ENCODE measurements around the gene DEGS2.

Gene DEGS2

DNA sequence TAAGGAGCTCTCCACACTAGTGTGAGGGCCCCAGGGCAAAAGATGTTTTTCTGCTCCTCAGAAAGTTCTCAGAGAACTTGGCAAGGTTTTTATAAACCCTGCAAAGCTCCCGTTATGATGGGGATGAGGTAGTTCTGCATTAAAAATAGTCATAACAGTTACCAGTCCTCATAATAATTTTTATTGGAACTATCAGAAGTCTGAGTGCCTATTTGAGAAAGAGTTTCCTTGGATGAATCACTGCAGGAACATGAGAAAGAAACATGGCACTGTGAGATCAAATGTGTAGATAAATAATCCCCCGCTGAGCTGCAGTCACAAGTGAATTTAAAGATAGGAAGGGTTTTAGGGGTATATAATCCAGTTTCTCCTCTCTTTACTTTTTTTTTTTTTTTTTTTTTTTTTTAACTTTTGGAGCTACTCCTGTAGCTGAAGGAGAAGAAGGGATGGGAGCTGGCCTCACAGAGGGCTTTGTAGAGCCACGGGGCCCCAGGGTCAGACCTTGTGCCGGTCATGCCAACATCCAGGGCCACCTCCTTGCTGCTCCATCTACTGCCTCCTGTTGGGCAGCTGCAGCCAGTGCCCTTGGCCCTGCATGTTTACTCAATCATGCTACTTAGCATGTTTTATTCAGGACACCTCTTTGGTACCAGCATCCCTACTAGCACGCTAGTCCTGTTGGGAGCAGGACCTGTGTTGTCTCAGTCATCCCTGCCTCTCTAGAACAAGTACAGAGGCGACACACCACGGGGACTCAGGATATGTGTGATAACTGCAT is 54.7 kb downstream of the DEGS2 start:
- no peak for DNase-seq
- Histone ChIP-seq H3K36me3 (peaks cover 6% of the 10 kb centered on the region), H3K4me3 (ENCODE audit: low read depth, low read length) (no peak overlapping the region), H3K27me3 (no peaks in the 10 kb centered on the region), H3K9me3 (no peaks in the 10 kb centered on the region), H3K4me1 (peaks cover 10% of the 10 kb centered on the region)
- TF ChIP-seq, protein P1, sequence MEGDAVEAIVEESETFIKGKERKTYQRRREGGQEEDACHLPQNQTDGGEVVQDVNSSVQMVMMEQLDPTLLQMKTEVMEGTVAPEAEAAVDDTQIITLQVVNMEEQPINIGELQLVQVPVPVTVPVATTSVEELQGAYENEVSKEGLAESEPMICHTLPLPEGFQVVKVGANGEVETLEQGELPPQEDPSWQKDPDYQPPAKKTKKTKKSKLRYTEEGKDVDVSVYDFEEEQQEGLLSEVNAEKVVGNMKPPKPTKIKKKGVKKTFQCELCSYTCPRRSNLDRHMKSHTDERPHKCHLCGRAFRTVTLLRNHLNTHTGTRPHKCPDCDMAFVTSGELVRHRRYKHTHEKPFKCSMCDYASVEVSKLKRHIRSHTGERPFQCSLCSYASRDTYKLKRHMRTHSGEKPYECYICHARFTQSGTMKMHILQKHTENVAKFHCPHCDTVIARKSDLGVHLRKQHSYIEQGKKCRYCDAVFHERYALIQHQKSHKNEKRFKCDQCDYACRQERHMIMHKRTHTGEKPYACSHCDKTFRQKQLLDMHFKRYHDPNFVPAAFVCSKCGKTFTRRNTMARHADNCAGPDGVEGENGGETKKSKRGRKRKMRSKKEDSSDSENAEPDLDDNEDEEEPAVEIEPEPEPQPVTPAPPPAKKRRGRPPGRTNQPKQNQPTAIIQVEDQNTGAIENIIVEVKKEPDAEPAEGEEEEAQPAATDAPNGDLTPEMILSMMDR (IDR thresholded peaks at IDR 0.05; ENCODE audit: low read depth, low read length): peak; percentile 11; the same call in 1 of the 2 replicates

DNA sequence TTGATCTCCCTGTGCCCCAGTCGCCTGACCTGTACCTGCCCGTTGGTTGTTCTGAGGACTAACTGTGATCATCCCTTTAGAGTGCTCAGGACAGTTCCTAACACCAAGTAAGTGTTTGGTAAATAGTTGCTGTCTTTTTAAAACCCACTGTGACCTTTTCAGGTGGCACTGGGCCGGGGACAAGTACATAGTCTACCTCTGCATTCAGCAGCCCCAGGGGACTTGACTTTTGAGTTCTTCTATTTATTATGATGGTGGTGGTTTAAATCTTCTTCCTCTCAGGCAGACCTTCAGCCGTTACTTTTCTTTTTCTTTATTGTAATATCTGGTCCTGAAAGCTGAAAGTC is 55.5 kb downstream of the DEGS2 start:
- no peak for DNase-seq
- Histone ChIP-seq H3K36me3 (0 out of 2 replicates have a peak, but pooled peaks cover 4% of the 10 kb centered on the region), H3K4me3 (ENCODE audit: low read depth, low read length) (no peak overlapping the region), H3K9me3 (no peaks in the 10 kb centered on the region), H3K27me3 (no peaks in the 10 kb centered on the region), H3K4me1 (peaks cover 10% of the 10 kb centered on the region)
- TF ChIP-seq, protein P1 (IDR thresholded peaks at IDR 0.05; ENCODE audit: low read depth, low read length): no peak

DNA sequence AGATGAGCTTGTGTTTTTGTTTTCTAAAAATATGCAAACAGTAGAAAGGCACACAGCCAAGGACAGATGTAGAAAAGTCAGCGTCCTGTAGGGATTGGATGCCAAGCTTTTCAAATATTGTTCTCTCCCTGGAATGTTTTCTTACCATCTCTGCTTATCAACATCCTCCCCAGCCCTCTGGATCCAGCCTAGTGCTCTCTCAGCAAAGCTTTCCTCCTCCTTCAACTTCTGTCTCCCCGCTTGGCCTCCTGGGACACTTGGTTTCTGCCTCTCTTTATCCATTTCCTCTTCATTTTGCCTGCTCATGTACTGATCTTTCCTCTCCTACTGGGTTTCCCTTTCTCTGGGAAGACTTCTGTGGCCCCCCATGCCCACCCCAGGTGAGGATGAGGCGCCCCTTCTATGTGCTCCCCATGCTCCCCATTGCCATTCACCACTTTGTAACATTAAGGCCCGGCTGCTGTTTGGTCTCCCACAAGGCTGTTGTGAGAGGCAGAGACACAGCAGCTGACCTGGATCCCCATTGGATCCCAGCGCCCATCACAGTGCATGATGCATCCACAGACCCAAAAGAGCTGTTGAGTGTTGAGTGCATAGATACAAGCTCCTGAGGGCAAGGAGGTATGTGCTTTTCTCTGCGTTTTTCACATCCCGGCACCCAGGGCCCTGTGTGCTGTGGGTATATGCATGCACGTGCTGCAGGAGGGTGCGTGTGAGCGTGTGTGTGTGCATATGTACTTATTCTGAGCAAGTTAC is 56.0 kb downstream of the DEGS2 start:
- Histone ChIP-seq H3K4me1 (peaks cover 9% of the 10 kb centered on the region), H3K9me3 (no peaks in the 10 kb centered on the region), H3K4me3 (ENCODE audit: low read depth, low read length) (no peak overlapping the region), H3K27me3 (no peaks in the 10 kb centered on the region), H3K36me3 (peaks cover 4% of the 10 kb centered on the region; the same call in 1 of the 2 replicates)
- TF ChIP-seq, protein P1 (IDR thresholded peaks at IDR 0.05; ENCODE audit: low read depth, low read length): no peak
- DNase-seq: no peak

DNA sequence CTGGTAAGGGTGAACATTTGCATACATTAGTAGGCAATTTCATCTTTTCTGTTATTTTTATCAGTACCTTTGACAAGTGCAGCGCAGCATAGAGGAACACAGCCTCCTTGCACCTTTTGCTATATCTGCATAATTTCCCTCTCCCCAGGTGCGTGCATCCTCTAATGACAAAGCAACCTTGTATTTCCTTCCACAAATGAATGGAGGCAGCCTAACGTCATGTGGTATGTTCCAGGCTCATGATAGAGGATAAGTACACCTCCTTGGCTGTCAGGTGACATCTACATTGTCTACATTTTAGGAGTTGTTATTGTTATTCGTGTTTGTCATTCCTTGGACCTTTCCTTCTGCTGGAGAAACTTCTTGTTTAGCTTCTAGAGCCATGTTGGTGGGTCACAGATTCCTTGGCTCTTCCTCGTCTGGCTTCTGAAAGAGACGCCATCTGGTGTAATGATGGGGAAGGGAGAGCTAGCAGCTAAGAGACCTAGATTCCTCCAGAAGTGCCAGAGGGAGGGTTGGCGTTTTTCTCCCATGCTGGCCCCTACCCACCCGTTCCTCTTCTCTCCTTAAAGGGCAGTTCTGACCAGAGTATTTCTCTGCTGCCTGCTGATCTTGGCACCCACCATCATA is 57.2 kb downstream of the DEGS2 start:
- H3K27me3 ChIP-seq: no peaks in the 10 kb centered on the region
- H3K4me3 ChIP-seq (ENCODE audit: low read depth, low read length): no peak overlapping the region
- TF ChIP-seq, protein P1 (IDR thresholded peaks at IDR 0.05; ENCODE audit: low read depth, low read length): no peak; the same call in 1 of the 2 replicates
- no peak for DNase-seq
- H3K4me1 ChIP-seq: peaks cover 4% of the 10 kb centered on the region; the same call in 1 of the 2 replicates
- peaks cover 4% of the 10 kb centered on the region; the same call in 1 of the 2 replicates for H3K36me3 ChIP-seq
- no peaks in the 10 kb centered on the region for H3K9me3 ChIP-seq

DNA sequence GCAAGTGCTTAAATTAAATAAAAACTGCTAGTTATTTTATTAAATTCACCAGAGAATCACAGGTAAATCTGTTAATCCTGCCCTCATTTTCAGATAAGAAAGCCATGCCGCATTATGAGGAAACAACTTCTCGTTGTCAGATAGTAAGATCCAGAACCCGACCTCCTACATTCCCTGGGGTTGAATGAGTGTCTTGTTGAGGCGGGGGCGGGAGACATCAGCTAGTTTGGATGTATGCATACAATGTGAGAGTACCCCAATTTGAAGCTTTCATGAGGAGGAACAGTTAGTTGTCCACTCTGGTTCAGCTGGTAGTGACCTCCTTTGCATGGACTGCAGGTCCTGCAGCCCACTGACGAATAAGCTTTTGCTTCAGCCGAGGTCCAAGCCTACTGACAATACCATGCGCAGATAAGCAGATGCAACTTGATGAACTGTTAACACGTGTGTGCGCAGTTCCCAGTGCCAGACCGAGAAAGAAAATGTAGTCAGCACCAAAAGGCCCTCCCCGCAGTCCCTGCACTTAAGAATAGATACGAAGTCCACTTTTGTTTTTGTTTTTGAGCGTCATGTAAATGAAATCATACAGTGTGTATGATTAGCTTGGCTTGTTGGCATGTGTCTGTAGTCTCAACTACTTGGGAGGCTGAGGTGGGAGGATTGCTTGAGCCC is 59.3 kb downstream of the DEGS2 start:
- Histone ChIP-seq H3K9me3 (no peaks in the 10 kb centered on the region), H3K27me3 (no peaks in the 10 kb centered on the region), H3K4me3 (ENCODE audit: low read depth, low read length) (no peak overlapping the region), H3K36me3 (peaks cover 4% of the 10 kb centered on the region; the same call in 1 of the 2 replicates), H3K4me1 (peaks cover 7% of the 10 kb centered on the region; the same call in 1 of the 2 replicates)
- TF ChIP-seq, protein P1 (IDR thresholded peaks at IDR 0.05; ENCODE audit: low read depth, low read length): no peak
- no peak for DNase-seq

Data from BE2C (cell line).